ENCODE results near the gene STX11.

Gene STX11

DNA sequence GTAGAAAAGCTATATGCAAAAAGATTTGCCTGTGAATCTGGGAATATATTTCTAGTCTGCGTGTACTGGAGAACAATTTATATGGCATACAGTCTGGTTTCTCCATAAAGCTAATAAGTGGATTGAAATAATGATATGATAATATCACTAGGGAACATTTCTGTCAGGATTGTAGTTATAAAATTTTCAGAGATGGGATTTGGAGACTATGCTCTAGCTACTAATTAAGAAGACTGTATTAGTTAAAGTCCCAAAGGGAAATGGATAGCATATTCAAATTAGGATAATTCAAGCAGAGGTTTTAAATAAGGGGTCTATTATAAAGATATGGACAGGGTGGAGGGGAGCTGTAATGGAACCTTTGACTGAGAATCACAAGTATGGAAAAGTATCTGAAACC, 7.2 kb upstream of the STX11 start:
- DNase-seq, result no peak

DNA sequence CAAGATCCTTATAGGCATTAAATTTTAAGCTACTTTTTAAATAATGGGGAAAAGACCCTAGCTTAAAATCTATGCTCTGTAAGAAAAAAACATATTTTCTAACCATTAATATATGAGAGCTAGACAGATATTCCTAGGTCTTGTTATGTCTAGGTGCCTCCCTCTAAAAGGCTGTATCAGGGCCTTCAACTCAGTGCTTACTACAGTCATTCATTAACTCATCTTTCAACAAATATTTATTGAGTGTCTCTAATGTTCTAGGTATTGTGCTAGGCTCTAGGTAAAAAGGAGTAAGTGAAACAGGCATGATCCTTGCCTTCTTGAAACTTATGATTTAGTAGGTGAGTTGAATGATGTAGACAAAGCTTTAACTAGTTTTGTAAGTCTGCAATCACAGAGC, 6.4 kb upstream of the STX11 start:
- DNase-seq, result no peak

DNA sequence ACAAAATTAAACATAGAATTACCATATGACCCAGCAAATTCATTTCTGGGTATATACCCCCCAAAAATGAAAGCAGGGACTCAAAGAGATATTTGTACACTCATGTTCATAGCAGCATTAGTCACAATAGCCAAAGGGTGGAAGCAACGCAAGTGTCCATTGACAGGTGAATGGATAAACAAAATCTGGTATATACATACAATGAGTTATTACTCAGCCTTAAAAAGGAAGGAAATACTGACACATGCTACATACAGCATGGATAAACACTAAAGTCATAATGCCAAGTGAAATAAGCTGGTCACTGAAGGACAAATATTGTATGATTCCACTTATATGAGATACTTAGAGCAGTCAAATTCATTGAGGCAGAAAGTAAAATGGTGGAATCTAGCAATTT, 5.3 kb upstream of the STX11 start:
- DNase-seq, result no peak

DNA sequence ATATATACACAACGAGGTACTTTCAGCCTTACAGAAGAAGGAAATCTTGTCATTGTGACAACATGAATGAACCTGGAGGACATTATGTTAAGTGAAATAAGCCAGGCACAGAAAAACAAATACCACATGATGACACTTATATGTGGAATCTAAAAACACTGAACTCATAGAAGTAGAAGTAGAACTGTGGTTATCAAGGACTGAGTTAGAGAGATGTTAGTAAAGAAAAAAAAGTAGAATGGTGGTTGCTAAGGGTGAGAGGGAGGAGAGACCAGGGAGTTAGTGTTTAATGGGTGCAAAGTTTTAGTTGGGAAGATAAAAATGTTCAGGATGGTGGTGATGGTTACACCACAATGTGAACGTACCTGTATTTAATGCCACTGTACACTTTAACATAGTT, 4.8 kb upstream of the STX11 start:
- no peak for DNase-seq

DNA sequence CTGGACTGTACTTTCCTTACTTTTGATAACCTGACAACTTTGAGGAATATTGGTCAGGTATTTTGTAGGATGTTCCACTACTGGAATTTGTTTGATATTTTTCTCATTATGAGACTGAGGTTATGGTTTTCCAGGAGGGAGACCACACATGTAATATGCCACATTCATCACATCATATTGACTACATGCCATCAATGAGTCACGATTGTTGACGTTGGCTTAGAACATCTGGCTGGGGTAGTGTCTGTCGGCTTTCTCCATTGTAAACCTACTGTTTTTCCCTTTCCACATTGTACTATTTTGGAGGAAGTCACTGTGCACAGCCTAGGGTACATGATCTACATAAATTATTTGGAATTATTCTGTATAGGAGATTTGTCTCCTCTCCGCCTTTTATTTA, 1.4 kb upstream of the STX11 start:
- DNase-seq, result no peak

DNA sequence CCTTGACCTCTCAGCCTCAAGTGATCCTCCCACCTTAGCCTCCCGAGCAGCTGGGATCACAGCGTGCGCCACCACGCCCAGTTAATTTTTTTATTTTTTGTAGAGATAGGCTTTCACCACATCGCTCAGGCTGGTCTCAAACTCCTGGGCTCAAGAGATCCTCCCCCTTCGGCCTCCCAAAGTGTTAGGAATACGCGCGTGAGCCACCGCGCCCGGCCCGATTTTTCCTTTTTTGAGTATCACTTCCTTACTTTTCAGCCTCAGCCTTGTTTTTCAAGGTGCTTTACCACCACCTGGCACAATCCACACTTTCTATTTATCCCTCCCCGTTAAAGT, 791 bp upstream of the STX11 start:
- no peak for DNase-seq

DNA sequence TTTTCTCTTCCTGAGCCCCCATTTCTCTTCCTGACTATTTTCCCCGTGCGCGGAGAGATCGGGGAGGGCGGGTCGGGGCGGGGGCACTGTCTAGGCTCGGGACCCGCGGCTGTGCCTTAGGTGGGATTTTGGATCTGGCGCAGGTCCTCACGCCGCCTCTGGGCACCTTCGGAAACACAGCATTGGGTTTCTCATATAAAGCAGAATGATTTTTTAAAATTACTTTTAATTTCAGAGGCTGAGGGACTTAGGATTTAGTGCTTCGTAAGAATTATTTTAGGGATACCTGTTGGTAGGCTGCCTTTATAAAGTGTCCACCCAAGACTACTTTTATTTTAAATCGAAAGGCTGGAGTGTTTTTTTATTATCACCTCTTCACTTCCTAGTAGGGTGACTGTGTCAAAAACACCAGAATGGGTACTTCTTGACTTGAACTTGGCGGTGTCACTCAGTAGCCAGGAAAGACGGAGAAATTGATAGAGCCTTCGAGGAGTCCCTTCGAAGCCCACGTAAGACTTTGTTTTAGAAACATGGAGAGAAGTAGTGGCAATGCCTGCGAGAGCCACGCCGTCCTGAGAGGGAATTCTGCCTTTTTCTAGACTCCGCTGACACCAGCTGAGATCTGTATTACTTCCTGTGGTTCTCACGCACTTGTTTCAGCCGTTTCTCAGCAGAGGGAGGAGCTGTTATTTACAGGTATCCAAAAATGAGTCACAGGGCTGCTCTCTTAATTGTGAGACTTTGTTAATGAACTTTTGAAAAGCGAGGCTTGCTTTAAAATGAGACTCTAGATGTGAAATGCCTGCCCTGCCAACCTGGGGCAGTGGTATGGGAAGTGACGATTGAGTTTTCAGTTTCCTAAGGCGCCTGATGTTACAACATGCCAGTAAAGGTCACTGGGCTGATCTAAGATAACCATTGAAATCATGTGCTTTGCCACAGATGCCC, 667 bp downstream of the STX11 start:
- peak; percentile 31 for DNase-seq

DNA sequence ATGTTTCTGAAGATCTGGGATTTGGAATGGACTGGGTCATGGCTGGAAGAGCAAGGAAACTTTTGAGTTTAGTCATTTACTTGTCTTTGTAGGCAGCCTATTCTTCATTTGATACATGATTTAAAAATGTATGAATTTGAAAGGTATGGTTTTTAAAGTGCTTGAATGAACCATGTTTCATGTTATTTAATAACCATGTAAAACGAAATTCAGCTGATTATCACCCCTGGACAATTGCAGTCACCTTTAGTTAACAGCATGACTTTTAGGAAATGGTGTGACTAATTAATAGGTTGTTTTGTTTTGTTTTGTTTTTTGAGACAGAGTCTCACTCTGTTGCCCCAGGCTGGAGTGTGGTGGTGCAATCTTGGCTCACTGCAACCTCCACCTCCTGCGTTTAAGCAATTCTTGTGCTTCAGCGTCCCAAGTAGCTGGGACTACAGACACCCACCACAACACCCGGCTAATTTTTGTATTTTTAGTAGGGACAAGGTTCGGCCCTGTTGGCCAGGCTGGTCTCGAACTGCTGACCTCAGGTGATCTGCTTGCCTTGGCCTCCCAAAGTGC, 2.1 kb downstream of the STX11 start:
- DNase-seq, result no peak

DNA sequence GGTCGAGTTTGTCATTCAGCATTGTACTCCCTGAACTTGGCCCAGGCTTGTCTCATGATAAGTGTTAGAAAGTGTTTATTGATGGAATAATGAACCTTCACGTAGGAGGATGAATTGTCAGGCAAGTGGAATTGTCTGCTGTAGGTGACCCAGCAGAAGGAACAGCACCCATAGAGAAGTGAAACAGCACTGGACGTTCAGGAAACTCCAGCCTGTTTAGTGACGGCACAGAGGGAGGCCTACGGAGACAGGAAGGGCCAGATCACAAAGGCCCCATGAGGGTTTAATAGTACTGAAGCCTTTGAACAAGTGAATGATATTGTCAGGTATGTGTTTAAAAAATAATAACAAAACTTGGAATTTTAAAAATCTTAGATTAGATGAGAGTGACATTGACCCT, 2.9 kb downstream of the STX11 start:
- DNase-seq, result no peak

DNA sequence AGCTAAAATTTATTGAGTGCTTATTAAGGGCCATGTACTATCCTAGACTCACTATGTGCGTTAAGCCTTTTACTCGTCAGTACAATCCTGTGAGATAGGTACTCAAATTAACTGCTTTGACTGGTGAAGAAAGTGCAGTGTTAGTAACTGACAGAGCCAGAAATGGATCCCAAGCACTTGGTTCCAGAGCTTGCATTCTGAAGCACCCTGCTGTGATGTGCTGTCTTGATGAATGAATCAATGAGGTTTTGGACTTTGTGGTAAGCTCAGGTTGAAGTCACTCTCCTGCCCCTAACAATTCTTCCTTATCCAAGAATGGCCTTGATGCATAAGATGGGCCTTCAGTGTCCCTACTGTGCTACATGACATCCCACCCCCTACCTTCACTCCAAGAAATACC, 3.7 kb downstream of the STX11 start:
- DNase-seq, result no peak

DNA sequence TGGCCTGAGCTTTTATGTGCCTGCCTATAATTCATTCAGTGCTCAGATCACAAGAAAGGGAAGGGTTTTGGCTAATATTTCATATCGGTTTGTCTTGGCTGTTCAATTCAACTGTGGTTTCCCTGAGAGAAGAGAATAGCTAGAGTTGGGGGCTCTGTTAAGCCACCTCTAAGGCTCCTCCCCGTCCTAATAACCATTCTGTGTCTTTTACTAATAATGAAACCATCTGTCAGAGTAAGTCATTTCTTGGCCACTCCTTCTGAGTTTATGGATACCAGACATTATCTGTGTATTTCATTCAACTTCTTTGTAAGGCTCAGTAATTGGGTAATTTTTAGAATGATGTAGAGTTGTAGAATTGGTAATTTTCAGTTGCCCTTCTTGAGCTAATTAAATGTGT, 5.2 kb downstream of the STX11 start:
- no peak for DNase-seq

DNA sequence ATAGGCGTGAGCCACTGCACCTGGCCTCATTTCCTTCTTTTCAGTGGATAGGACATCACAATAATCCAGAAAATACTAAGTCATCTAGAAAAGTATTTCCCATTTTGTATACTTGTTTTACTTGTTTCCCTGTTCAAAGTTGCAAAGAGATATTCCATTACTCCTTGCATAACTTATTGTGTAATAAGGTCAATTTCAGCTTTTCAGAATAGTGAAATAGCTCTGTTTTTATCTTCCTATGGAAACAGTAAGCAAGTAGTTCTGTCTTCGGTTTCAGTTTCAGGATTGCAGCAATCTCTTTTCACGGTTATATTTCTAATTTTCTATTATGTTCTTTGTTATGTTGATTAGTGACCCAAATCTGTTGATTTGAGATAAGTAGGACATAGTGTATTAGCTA, 6.0 kb downstream of the STX11 start:
- DNase-seq, result no peak

DNA sequence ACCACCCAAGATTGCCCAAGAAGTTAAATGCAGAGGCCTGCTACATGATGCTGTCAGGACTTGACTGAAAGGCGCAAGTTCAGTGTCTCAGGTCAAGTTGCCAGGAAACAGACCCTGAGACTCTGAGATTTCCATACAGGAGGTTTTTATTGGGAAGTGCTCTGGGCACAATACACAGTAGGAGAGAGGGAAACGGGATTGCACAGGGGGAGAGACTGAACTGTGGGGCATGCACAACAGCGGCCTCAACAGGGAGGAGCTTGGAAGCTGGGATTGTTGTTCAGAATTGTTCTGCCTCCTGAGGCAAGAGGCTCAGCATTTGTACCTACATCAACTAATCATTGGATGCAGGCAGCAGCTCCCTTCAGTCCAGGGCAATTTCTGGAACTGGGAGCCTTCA, 6.7 kb downstream of the STX11 start:
- DNase-seq, result peak; percentile 22

DNA sequence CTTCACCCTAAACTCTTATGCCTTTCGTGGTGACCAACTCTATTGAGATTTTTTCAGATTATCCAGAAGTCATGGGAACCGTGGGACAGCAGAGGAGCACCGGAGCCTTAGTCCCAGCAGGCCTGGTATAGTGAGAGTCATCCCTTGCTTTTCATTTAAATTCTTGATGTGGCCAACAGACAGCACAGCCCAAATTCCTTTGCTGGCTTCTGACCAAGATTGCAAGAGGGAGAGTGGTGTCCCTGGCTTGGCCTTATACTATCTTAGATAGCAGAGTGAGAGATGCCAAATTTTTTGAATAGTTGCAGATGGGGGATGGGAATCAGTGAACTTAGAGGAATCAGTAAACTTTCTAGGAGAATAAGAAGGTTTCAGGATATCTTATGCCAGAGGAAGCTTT, 7.8 kb downstream of the STX11 start:
- peak; percentile 97 for DNase-seq

DNA sequence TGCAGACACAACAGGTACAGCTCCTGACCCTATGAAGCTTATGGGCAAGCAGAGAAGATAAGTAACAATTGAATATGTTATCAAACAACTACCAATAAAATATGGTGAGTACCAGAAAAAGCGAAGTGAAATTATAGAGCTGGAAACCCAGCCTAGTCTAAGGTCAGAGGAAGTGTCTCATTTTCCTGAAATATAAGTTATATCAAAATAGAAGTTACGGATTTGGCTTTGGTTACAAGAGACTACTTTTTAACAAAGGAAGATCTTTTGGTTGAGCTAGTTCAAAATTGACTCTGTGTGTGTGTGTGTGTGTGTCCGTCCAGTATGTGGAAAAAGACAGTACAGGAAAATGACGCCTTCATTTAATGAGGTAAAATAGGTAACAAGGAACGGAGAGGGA, 8.9 kb downstream of the STX11 start:
- DNase-seq, result no peak

DNA sequence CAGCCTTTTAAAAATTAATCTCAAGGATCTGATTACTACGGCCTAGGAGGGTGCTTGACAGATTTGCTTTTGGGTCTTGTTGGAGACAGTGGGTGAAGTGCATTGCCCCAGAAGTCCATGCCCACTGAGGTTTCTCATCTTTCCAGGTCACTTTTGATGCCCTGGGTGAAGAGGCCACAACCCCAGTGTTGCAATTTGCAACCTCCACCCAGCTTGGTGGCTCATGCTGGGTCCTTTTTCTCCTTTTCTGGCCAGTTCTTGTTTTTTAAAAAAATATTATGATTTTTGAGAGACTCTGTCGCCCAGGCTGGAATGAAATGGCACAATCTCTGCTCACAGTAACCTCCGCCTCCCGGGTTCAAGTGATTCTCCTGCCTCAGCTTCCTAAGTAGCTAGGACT, 9.4 kb downstream of the STX11 start:
- no peak for DNase-seq

DNA sequence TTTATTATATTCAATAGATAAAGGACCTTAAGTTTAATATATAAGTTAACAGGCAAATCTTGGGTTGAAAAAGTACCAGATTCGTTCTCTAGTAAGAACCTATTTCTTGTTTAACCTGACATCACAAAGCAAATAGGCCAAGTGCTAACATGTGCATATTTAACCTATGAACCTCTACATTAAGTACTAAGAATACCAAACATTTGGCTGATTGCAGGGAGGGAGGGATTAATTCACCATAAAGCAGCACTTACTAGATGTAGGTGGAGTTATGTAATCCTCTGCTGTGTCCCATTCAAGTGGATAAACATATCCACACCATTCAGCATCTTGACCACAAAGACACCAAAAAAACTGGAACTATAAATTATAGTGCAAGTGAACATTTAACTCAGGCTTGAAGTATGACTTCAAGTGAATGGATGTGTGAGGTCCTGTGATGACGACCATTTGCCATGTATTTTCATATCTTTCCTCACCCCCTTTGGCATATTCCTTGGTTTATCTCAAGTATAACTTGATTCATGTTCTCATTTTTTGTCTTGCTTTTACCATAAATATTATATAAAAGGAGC, 10.2 kb downstream of the STX11 start:
- DNase-seq, result no peak

DNA sequence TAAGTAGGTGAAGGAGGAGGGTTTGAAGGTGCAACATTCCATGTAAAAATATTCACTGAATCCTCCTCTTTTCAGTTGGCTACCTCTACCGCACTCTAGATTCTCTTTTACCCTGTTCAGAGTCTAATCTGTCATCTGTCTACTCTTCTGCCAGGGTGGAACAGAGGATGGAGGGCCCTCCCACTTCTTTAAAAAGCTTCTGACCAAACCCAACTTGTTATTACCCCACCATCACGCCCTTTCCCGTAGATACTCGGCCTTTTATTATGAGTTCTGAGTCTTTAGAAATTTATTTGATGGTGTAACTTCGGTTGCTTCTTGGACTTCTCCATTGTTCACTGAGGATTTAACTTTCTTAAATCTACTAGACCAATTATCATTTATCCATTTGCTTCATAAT, 11.7 kb downstream of the STX11 start:
- DNase-seq, result no peak

DNA sequence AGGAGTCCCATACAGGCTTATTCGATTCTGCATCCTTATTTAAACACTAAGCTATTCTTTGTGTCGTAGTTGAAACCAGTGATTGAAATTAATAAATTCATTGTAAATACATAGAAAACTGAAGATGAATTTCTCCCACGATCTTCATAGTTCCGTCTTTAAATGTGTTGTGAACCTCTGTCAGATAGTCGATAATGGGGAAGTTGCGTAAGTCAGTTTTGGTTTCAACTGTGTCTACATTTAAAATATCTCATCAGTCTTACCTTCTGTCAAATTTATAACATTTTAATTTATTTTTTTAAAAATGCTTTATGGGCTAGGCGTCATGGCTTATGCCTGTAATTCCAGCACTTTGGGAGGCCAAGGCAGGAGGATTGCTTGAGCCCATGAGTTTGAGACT, 12.7 kb downstream of the STX11 start:
- DNase-seq, result no peak

DNA sequence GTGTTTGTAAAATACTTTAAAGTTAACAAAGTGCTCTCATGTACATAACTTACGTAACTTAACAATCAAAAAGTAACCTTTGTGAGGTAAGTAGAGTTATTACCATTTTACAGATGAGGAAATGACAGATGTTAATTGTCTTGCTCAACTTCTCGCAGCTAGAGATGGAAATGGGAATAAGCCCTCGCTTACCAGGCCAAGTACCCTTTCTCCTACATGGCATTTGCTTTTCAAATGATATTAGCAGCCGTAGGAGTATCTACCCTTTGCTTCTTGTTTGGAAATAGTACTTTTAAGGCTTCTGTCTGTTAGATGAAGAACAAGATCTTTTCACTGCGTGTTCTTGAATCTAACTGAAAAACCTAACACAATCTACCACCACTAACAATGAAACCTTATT, 15.5 kb downstream of the STX11 start:
- no peak for DNase-seq

DNA sequence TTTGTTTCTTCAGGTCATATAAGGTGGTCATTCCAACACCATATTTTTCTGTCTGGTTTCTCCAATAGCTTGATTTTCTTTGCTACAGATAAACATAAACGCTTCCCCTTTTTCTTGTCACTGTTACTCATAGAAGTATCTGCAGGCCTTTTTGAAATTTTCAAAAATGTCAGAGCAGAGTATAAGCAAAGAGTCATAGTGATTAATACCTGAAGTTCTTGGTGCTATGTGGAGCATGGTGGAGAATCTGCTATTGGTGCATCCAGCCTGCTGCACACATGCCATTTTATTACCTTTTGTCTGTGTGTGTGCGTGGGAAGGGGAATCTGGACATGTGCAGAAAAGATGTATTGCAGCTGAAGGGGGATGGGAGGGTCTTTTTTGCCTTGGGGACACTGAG, 19.7 kb downstream of the STX11 start:
- DNase-seq, result no peak

DNA sequence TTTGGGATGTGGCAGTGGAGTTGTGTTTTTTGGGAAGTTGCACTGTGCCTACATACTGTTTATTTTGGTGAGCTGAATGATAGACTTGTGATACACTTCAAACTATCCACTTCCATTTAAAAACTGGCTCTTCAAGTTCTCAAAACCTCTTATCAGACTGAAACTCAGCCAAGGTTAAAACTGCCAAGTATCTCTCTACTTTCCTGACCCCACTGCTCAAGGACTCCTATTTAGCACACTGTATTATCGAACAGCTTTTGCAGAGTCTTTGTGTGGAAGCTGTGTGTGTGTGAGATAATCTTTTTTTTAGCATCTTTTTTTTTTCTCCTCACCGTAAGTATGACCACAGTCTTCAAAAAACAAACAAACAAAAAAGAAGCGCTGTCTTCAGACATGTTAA, 21.1 kb downstream of the STX11 start:
- no peak for DNase-seq

DNA sequence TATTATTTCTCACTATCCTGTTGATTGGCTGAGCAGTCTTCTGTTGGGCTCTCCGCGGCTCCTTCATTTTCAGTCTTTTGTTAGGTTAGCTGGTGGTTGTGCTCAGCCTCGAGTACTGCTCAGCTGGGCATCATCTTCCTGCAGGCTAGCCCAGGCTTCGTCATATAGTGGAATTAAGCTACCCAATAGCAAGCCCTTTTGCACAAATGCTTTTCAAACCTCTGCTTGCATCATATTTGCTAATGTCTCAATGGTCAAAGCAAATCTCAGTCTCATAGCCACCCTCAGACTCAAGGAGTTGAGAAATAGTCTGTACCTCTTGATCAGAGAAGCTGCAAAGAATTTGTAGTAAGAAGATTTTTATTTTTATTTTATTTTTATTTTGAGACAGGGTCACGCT, 23.7 kb downstream of the STX11 start:
- DNase-seq, result no peak

DNA sequence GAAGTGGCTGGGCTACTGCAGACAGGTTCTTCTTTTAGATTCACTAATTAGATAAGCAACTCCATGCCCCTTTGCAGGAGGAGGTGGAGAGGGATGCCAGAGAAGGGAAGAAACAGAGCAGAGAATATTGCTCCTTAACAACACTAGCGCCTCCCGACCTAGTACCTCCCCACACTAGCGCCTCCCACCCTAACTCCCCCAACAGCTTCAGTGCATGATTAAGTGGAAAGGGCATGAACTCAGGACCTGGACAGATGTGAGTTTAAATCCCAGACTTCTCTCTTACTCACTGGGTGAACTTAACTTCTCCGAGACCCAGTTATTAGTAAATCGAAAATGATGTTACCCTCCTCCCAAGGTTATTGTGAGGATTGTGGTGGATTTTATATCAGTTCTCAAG, 25.7 kb downstream of the STX11 start:
- DNase-seq, result no peak

DNA sequence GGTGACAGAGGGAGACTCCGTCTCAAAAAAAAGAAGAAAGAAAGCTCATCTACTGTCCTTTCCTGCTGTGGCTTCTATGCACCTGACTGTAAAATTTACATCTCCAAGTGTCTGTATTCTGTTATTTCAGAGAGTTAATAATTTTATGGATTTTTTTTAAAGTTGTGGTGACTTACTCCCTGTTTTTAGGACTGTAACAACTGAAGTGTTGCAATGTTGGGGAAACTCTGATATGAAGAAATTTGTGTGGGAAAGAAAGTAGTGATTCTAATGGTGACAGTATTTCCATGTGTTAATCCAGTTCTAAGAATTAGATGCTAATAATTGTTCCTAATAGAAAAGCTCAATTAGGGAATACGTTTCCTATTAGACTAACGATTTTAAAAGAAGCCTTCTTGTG, 27.4 kb downstream of the STX11 start:
- DNase-seq, result no peak
